CD4-positive, alpha-beta T cell (primary cell): ENCODE data around the gene ARHGEF10L. TPM values are rescaled to one million over a fixed set of nuclear protein-coding genes. Genes with fewer than 3 reads are reported as not detected.

Source experiments
- ATAC-seq: fragments of 200-7000 bp; cut with Tn5 transposase; one replicate; pipeline ENCODE4 v1.10.0; 2022; ENCODE audit warnings: mild to moderate bottlenecking; ENCODE audit not compliant: poor library complexity
- CTCF ChIA-PET: fragments of 350-600 bp; sonication (Branson Sonifier 250); formaldehyde crosslinking; loops from one replicate; lab custom pipeline; 2021; ENCODE audit warnings: antibody characterized with exemption, inconsistent platforms; lab: Charles Lee
- POLR2A ChIA-PET: fragments of 350-600 bp; sonication (Branson Sonifier 250); formaldehyde crosslinking; loops from one replicate; lab custom pipeline; 2021; ENCODE audit warnings: antibody characterized with exemption, inconsistent platforms; lab: Charles Lee
- DNase-seq, 14 experiments: peaks; one replicate each; pipeline ENCODE4 v3.0.0-alpha.2; 2013 to 2020; ENCODE audit warnings: mixed read lengths in 2 of 14
- H3K27ac ChIP-seq, 2 donors: one replicate each; pipeline versions ENCODE4 v1.5.1 to v1.7.0; 2013; ENCODE audit warnings: low read length in 2 of 2, low read depth in 1 of 2, mild to moderate bottlenecking in 1 of 2
- H3K27me3 ChIP-seq, 2 experiments: 1 replicate in 1 of 2; 2 replicates in 1 of 2; pipeline versions ENCODE4 v1.6.1 to v1.7.0; 2013; ENCODE audit warnings: low read length in 2 of 2, control low read depth in 1 of 2, mild to moderate bottlenecking in 1 of 2, moderate library complexity in 1 of 2; ENCODE audit not compliant: insufficient read depth in 2 of 2, control insufficient read depth in 1 of 2
- H3K36me3 ChIP-seq: one replicate; pipeline ENCODE4 v1.6.1; 2013; ENCODE audit warnings: low read length, control low read depth; ENCODE audit not compliant: insufficient read depth
- H3K4me1 ChIP-seq: one replicate; pipeline ENCODE4 v1.6.1; 2013; ENCODE audit warnings: low read length, control low read depth; ENCODE audit not compliant: insufficient read depth
- H3K4me3 ChIP-seq: one replicate; pipeline ENCODE4 v1.5.1; 2013; ENCODE audit warnings: mild to moderate bottlenecking, low read length, moderate library complexity
- H3K9me3 ChIP-seq, 2 experiments: 1 replicate in 1 of 2; 2 replicates in 1 of 2; pipeline versions ENCODE4 v1.6.1 to v1.7.0; 2013; ENCODE audit warnings: low read length in 2 of 2, mild to moderate bottlenecking in 2 of 2, control low read depth in 1 of 2, moderate library complexity in 1 of 2; ENCODE audit not compliant: control insufficient read depth in 1 of 2, insufficient read depth in 1 of 2
- H3K27ac Mint-ChIP-seq: one replicate; pipeline ENCODE4 v1.8.0; 2020; ENCODE audit warnings: mixed read lengths
- H3K27me3 Mint-ChIP-seq: one replicate; pipeline ENCODE4 v1.8.0; 2021; ENCODE audit warnings: mixed read lengths
- H3K36me3 Mint-ChIP-seq: one replicate; pipeline ENCODE4 v1.8.0; 2021; ENCODE audit warnings: low read depth, mixed read lengths
- H3K4me1 Mint-ChIP-seq: one replicate; pipeline ENCODE4 v1.8.0; 2021; ENCODE audit warnings: low read depth, mixed read lengths
- H3K4me3 Mint-ChIP-seq: one replicate; pipeline ENCODE4 v1.8.0; 2020; ENCODE audit warnings: mild to moderate bottlenecking, mixed read lengths
- H3K9me3 Mint-ChIP-seq: one replicate; pipeline ENCODE4 v1.8.0; 2020; ENCODE audit warnings: mixed read lengths
- intact Hi-C, 2 experiments: fragments of 100-400 bp; cut with DNase I in 1 of 2; cut with micrococcal nuclease in 1 of 2; formaldehyde crosslinking; loops; one replicate each; pipeline versions ENCODE4 v1.15.1 to v1.9.0; 2023 to 2025; cut with DNase I, micrococcal nuclease
- total RNA-seq, 174 experiments: library from RNA in 2 of 174; stranded (reverse) in 2 of 174; gene quantifications; one replicate each; pipeline ENCODE4 v1.2.3 and lab custom pipeline; 2021 to 2026
- TF ChIP-seq, protein P1 (sequence below): fragments of 200-600 bp; IDR thresholded peaks from one replicate; pipeline ENCODE4 v1.8.0; 2022; ENCODE audit warnings: antibody characterized with exemption, mild to moderate bottlenecking

ARHGEF10L gene
- total RNA-seq, 2 experiments from 2014 or later, result 0.11 to 0.22 TPM

DNA sequence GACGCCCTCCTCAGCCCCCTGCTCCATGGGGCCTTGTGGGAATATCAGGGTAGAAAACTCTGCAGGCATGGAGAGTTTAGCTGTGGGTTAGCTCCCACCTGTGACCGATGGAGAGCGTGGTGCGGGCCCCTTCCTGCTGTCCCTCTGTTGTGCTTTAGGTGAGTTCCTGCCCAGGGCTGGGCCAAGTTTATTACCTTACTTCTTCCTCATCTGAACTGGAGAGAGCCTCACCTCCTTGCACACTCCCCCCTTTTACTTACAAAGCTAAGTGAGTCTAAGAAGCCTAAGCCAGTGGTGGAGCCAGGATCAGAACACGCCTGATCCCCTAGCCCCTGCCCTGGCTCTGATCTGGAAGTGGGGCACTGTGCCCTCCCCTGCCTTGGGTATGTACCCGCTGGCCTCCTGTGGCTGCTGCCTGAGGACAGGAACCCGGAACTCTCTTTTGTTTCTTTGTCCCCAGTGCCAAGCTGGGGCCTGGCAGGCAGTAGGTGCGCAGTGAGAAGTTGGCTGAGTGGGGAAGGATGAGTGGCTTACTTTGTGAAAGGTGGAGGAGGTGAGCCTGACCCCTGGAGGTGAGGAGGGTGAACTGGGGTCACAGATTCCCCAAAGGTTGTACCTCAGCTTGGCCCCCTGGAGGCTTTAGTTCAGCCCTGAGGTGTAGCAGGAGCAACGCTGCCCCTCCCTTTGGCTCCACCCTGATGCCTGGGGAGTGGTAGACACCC lies 32.9 kb downstream of the ARHGEF10L start:
- TF ChIP-seq, protein P1, sequence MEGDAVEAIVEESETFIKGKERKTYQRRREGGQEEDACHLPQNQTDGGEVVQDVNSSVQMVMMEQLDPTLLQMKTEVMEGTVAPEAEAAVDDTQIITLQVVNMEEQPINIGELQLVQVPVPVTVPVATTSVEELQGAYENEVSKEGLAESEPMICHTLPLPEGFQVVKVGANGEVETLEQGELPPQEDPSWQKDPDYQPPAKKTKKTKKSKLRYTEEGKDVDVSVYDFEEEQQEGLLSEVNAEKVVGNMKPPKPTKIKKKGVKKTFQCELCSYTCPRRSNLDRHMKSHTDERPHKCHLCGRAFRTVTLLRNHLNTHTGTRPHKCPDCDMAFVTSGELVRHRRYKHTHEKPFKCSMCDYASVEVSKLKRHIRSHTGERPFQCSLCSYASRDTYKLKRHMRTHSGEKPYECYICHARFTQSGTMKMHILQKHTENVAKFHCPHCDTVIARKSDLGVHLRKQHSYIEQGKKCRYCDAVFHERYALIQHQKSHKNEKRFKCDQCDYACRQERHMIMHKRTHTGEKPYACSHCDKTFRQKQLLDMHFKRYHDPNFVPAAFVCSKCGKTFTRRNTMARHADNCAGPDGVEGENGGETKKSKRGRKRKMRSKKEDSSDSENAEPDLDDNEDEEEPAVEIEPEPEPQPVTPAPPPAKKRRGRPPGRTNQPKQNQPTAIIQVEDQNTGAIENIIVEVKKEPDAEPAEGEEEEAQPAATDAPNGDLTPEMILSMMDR, result no peak

DNA sequence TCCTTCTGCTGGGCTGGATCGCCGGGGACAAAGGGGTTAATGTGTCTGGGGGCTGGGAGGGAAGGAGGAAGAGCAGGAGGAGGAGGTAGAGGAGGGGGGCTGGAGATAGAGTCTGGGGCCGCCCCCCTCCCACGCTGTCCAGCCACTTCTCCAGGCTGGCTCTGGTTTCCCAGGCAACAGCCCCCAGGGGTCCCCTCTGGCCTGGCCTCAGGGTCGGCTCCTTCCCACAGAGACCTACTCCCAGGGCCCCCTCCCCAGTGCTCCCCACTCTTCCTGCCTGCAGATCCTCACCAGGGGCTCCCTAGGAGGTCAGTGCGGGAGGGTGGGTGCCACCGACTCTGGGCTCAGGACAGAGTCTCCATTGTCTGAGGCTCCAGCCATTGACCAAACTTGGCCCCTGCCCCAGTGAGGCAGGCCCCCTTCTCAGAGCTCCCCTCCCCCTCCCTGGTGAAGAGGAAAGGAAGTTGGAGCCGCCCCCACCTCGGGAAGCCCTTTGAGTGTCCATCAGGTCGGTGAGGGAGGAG lies 34.1 kb downstream of the ARHGEF10L start:
- CTCF ChIA-PET, result no interaction called here
- ATAC-seq, result no peak

More for the DNA sequence above, 32.9 kb downstream of the ARHGEF10L start:
- ChIA-PET CTCF (no interaction called here), POLR2A (no interaction called here)
- H3K9me3 Mint-ChIP-seq, result no peaks in the 10 kb centered on the region
- H3K9me3 ChIP-seq, result no peaks in the 10 kb centered on the region
- no peaks in the 10 kb centered on the region for H3K27me3 ChIP-seq
- H3K4me1 ChIP-seq, result no peaks in the 10 kb centered on the region
- H3K4me1 Mint-ChIP-seq, result no peaks in the 10 kb centered on the region
- H3K36me3 ChIP-seq, result no peaks in the 10 kb centered on the region
- no peaks in the 10 kb centered on the region for H3K36me3 Mint-ChIP-seq
- no peak overlapping the region for H3K4me3 Mint-ChIP-seq
- no peak overlapping the region for H3K27ac ChIP-seq
- H3K4me3 ChIP-seq, result no peak overlapping the region
- H3K27ac Mint-ChIP-seq, result no peak overlapping the region
- H3K27me3 Mint-ChIP-seq, result peaks cover 18% of the 10 kb centered on the region
- intact Hi-C loops, result no loop called here
- ATAC-seq (no peak), DNase-seq (no peak)

DNA sequence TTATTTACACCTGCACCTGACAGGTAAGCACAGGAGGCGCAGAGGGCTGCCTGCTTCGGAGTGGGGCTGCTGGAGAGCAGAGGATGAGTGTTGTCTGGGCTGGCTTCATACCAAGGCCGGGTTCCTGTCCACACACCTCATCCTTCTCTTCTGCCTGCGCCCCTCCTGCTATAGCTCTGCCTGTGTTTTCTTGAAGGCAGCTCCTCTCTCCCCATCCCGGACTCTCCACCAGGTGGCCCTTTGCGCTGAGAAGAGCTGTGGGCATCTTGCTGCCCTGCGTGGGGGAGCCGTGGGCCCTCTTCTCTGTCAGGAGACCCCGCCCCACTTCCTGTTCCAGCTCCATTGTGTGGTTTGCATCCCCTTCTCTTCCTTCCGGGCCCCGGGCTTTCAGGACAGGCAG lies 35.0 kb downstream of the ARHGEF10L start:
- ChIA-PET POLR2A (no interaction called here), CTCF (no interaction called here)
- no peak overlapping the region for H3K27ac Mint-ChIP-seq
- no peak overlapping the region for H3K4me3 ChIP-seq
- H3K27me3 ChIP-seq, result no peaks in the 10 kb centered on the region
- no peaks in the 10 kb centered on the region for H3K9me3 ChIP-seq
- H3K4me3 Mint-ChIP-seq, result no peak overlapping the region
- H3K9me3 Mint-ChIP-seq, result no peaks in the 10 kb centered on the region
- no peak overlapping the region for H3K27ac ChIP-seq
- intact Hi-C loops, result no loop called here
- H3K36me3 ChIP-seq, result no peaks in the 10 kb centered on the region
- ATAC-seq (no peak), DNase-seq (no peak)
- no peaks in the 10 kb centered on the region for H3K4me1 ChIP-seq
- H3K36me3 Mint-ChIP-seq, result no peaks in the 10 kb centered on the region
- TF ChIP-seq, protein P1, result no peak
- no peaks in the 10 kb centered on the region for H3K4me1 Mint-ChIP-seq
- H3K27me3 Mint-ChIP-seq, result peaks cover 11% of the 10 kb centered on the region

More for the DNA sequence above, 34.1 kb downstream of the ARHGEF10L start:
- TF ChIP-seq, protein P1, result no peak
- Histone ChIP-seq H3K36me3 (no peaks in the 10 kb centered on the region), H3K27ac (no peak overlapping the region), H3K4me3 (no peak overlapping the region), H3K27me3 (no peaks in the 10 kb centered on the region), H3K4me1 (no peaks in the 10 kb centered on the region), H3K9me3 (no peaks in the 10 kb centered on the region)
- H3K27me3 Mint-ChIP-seq, result peaks cover 12% of the 10 kb centered on the region
- no peak for DNase-seq
- no peaks in the 10 kb centered on the region for H3K9me3 Mint-ChIP-seq
- no peaks in the 10 kb centered on the region for H3K4me1 Mint-ChIP-seq
- H3K4me3 Mint-ChIP-seq, result no peak overlapping the region
- H3K36me3 Mint-ChIP-seq, result no peaks in the 10 kb centered on the region
- intact Hi-C loops, result no loop called here
- H3K27ac Mint-ChIP-seq, result no peak overlapping the region
- POLR2A ChIA-PET, result no interaction called here
